Measurements from ENCODE around the gene CT55.

- no peak for TF ChIP-seq CTCF (conservative IDR thresholded peaks at IDR 0.05; ENCODE audit: low read depth, low read length)
- TF ChIP-seq EZH2 (IDR thresholded peaks at IDR 0.05; ENCODE audit: borderline replicate concordance, low read depth, low read length, poor library complexity, severe bottlenecking), result no peak
These were observed 42.1 kb upstream of the CT55 start for GRCh38 chrX:135213200-135213844.
